Measurements from ENCODE around the gene UBA3. TPM values are rescaled to one million over a fixed set of nuclear protein-coding genes. Genes with fewer than 3 reads are reported as not detected.

Gene UBA3
- total RNA-seq, 1 experiment from 2014 or later = 45.6 TPM

DNA sequence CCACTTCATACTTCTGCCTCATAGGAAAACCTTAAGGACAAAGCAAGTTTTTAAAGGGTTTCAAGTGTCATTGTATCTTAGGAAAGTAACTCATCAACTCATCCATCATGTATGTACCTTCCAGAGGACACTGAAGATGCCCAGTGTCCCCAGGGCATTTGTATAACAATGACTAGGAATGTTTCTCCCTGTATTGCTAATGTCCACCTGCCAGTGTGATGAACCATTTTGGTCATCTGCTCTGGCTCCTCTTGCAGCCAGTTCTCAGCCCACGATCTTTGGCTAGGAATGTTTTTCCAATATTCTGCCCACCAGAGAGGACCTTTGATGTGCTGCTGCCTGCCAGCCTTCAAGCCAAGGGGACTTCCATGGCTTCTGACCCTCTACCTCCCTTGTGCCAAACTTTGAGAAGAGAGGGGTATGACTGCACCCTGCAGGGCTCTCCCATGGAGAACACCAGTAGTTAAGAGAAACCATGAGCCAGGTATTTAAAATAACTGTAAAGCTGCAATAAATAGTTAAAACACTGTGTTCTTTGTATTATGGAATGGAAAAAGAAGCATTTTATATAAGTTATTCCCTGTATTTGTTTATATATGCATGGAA is 30.9 kb upstream of the UBA3 start:
- H3K4me2 ChIP-seq (ENCODE audit: low read length) = no peak overlapping the region
- ChIA-PET RAD21 (ENCODE audit: low non-redundant PET in 1 of 2, low total read pairs in 2 of 2, uncharacterized antibody in 2 of 2, unreplicated experiment in 2 of 2) (no interaction called here), POLR2A (no interaction called here), CTCF (interaction anchor here (2.4 kb wide), 1 partner anchor 10 kb away, joined by 8 read pairs; no protein-coding TSS in a partner anchor)
- peak; percentile 21; the same call in 1 of the 2 replicates for TF ChIP-seq RAD21 (IDR thresholded peaks at IDR 0.05; ENCODE audit: low read depth)
- no peak for TF ChIP-seq ELF1 (IDR thresholded peaks at IDR 0.05; ENCODE audit: borderline replicate concordance, low read depth)
- TF ChIP-seq, protein P1, sequence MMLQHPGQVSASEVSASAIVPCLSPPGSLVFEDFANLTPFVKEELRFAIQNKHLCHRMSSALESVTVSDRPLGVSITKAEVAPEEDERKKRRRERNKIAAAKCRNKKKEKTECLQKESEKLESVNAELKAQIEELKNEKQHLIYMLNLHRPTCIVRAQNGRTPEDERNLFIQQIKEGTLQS (IDR thresholded peaks at IDR 0.05) = no peak
- H3K27me3 ChIP-seq (ENCODE audit: insufficient read depth, low read length) = no peaks in the 10 kb centered on the region
- intact Hi-C loops (cut with micrococcal nuclease) = no loop called here
- no peak overlapping the region for H3K4me3 ChIP-seq (replicated peaks in 1 of 2; ENCODE audit: low read depth in 1 of 2, low read length in 2 of 2)
- DNase-seq (ENCODE audit: low read depth, low spot score) (no peak), ATAC-seq (no peak)
- H4K20me1 ChIP-seq (ENCODE audit: insufficient read depth) = no peaks in the 10 kb centered on the region
- H3K9ac ChIP-seq (ENCODE audit: low read length) = no peak overlapping the region
- no peaks in the 10 kb centered on the region for H3K36me3 ChIP-seq (ENCODE audit: control insufficient read depth in 1 of 2, insufficient read depth in 2 of 2, low read length in 2 of 2)
- H2AFZ ChIP-seq (ENCODE audit: low read depth, low read length, poor library complexity, severe bottlenecking) = no peak overlapping the region
- no peaks in the 10 kb centered on the region for H3K9me2 ChIP-seq (ENCODE audit: insufficient read depth)
- peaks cover 0 to 6% of the 10 kb centered on the region in 2 experiments; a peak in 1 of 4 replicates for H3K4me1 ChIP-seq (ENCODE audit: control insufficient read depth in 1 of 2, insufficient read depth in 2 of 2, low read length in 2 of 2)
- H3K79me2 ChIP-seq (ENCODE audit: insufficient read depth, low read length) = no peaks in the 10 kb centered on the region
- H3K27ac ChIP-seq (ENCODE audit: low read depth, low read length) = no peak overlapping the region
- BruUV-seq (replicated peaks) = no TSS peak
- no peaks in the 10 kb centered on the region for H3K9me3 ChIP-seq (ENCODE audit: control insufficient read depth in 1 of 2, insufficient read depth in 1 of 2, low read depth in 1 of 2, low read length in 2 of 2)

DNA sequence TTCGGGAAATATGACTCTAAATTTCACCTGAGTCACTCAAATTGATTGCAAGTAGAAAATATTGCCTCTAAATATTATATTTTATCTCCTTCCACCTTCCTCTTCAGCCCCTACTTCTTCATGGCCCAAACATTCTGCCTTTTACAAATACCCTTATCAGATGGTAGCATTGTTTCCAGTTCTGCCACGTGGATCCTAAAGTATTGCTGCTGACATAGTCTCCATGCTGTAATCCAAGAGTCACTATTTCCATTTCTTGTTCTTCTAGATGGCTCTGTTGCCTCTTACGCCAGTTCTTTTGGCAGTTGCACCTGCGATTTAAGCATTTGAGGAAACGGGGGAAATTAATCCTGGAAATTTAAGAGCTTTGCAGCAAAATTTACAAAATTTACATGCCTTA is 28.6 kb upstream of the UBA3 start:
- no peak overlapping the region for H3K4me2 ChIP-seq (ENCODE audit: low read length)
- H3K27me3 ChIP-seq (ENCODE audit: insufficient read depth, low read length) = no peaks in the 10 kb centered on the region
- POLR2A ChIA-PET = no interaction called here
- H3K4me1 ChIP-seq (ENCODE audit: control insufficient read depth in 1 of 2, insufficient read depth in 2 of 2, low read length in 2 of 2) = no peaks in the 10 kb centered on the region
- H3K79me2 ChIP-seq (ENCODE audit: insufficient read depth, low read length) = no peaks in the 10 kb centered on the region
- H3K9me2 ChIP-seq (ENCODE audit: insufficient read depth) = no peaks in the 10 kb centered on the region
- ATAC-seq = no peak
- no TSS peak for BruUV-seq (replicated peaks)
- intact Hi-C loops (cut with micrococcal nuclease) = no loop called here
- DNase-seq (ENCODE audit: low read depth, low spot score) = no peak
- H4K20me1 ChIP-seq (ENCODE audit: insufficient read depth) = no peaks in the 10 kb centered on the region
- H3K9me3 ChIP-seq (ENCODE audit: control insufficient read depth in 1 of 2, insufficient read depth in 1 of 2, low read depth in 1 of 2, low read length in 2 of 2) = no peaks in the 10 kb centered on the region
- RAD21 ChIA-PET (ENCODE audit: low non-redundant PET in 1 of 2, low total read pairs in 2 of 2, uncharacterized antibody in 2 of 2, unreplicated experiment in 2 of 2) = no interaction called here
- CTCF ChIA-PET = interaction anchor here (1.2 to 2.7 kb wide), 2 partner anchors 12 to 88 kb away, joined by 3 to 8 read pairs; no protein-coding TSS in a partner anchor
- no peaks in the 10 kb centered on the region for H3K36me3 ChIP-seq (ENCODE audit: control insufficient read depth in 1 of 2, insufficient read depth in 2 of 2, low read length in 2 of 2)
- no peak overlapping the region for H2AFZ ChIP-seq (ENCODE audit: low read depth, low read length, poor library complexity, severe bottlenecking)
- no peak overlapping the region for H3K4me3 ChIP-seq (replicated peaks in 1 of 2; ENCODE audit: low read depth in 1 of 2, low read length in 2 of 2)
- no peak overlapping the region for H3K9ac ChIP-seq (ENCODE audit: low read length)
- no peak overlapping the region for H3K27ac ChIP-seq (ENCODE audit: low read depth, low read length)
- TF ChIP-seq RAD21 (IDR thresholded peaks at IDR 0.05; ENCODE audit: low read depth) (no peak), EGR1 (IDR thresholded peaks at IDR 0.05; ENCODE audit: low read depth) (no peak), SIN3A (IDR thresholded peaks at IDR 0.05; ENCODE audit: low read depth) (no peak), SRF (IDR thresholded peaks at IDR 0.05; ENCODE audit: low read depth) (no peak), EZH2phosphoT487 (IDR thresholded peaks at IDR 0.05; ENCODE audit: borderline replicate concordance) (no peak), JUND (IDR thresholded peaks at IDR 0.05) (no peak), FOSL1 (IDR thresholded peaks at IDR 0.05; ENCODE audit: low read depth) (no peak), CBX3 (IDR thresholded peaks at IDR 0.05; ENCODE audit: low read depth) (no peak), CEBPB (IDR thresholded peaks at IDR 0.05; ENCODE audit: low read depth) (no peak), EZH2 (IDR thresholded peaks at IDR 0.05) (no peak), POLR2A (IDR thresholded peaks at IDR 0.05; ENCODE audit: borderline replicate concordance, extremely low read depth, insufficient read depth, insufficient read length) (no peak), ELF1 (IDR thresholded peaks at IDR 0.05; ENCODE audit: borderline replicate concordance, low read depth) (no peak), ZFX (IDR thresholded peaks at IDR 0.05) (no peak)
- TF ChIP-seq, protein P2, sequence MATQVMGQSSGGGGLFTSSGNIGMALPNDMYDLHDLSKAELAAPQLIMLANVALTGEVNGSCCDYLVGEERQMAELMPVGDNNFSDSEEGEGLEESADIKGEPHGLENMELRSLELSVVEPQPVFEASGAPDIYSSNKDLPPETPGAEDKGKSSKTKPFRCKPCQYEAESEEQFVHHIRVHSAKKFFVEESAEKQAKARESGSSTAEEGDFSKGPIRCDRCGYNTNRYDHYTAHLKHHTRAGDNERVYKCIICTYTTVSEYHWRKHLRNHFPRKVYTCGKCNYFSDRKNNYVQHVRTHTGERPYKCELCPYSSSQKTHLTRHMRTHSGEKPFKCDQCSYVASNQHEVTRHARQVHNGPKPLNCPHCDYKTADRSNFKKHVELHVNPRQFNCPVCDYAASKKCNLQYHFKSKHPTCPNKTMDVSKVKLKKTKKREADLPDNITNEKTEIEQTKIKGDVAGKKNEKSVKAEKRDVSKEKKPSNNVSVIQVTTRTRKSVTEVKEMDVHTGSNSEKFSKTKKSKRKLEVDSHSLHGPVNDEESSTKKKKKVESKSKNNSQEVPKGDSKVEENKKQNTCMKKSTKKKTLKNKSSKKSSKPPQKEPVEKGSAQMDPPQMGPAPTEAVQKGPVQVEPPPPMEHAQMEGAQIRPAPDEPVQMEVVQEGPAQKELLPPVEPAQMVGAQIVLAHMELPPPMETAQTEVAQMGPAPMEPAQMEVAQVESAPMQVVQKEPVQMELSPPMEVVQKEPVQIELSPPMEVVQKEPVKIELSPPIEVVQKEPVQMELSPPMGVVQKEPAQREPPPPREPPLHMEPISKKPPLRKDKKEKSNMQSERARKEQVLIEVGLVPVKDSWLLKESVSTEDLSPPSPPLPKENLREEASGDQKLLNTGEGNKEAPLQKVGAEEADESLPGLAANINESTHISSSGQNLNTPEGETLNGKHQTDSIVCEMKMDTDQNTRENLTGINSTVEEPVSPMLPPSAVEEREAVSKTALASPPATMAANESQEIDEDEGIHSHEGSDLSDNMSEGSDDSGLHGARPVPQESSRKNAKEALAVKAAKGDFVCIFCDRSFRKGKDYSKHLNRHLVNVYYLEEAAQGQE (IDR thresholded peaks at IDR 0.05; ENCODE audit: low read depth) = no peak
- TF ChIP-seq, protein P1 (IDR thresholded peaks at IDR 0.05) = no peak
- TF ChIP-seq, protein P3, sequence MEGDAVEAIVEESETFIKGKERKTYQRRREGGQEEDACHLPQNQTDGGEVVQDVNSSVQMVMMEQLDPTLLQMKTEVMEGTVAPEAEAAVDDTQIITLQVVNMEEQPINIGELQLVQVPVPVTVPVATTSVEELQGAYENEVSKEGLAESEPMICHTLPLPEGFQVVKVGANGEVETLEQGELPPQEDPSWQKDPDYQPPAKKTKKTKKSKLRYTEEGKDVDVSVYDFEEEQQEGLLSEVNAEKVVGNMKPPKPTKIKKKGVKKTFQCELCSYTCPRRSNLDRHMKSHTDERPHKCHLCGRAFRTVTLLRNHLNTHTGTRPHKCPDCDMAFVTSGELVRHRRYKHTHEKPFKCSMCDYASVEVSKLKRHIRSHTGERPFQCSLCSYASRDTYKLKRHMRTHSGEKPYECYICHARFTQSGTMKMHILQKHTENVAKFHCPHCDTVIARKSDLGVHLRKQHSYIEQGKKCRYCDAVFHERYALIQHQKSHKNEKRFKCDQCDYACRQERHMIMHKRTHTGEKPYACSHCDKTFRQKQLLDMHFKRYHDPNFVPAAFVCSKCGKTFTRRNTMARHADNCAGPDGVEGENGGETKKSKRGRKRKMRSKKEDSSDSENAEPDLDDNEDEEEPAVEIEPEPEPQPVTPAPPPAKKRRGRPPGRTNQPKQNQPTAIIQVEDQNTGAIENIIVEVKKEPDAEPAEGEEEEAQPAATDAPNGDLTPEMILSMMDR (IDR thresholded peaks at IDR 0.05 in 2 of 3, conservative IDR thresholded peaks at IDR 0.05 in 1 of 3; ENCODE audit: borderline replicate concordance in 1 of 3, insufficient read depth in 1 of 3, low read depth in 2 of 3, low read length in 2 of 3) = no peak

Measured in HCT116 (cell line).